ENCODE measurements around the gene PLAAT3.

- TF ChIP-seq POLR2A (IDR thresholded peaks at IDR 0.05): no peak
- no peak for TF ChIP-seq CTCF (IDR thresholded peaks at IDR 0.05)
These were observed 55.6 kb downstream of the PLAAT3 start for GRCh38 chr11:63558459-63559157.

Measured in suprapubic skin (tissue), 3 donors.